Ovary (tissue), 9 donors: ENCODE data around the gene ATP6V1C2. TPM values are rescaled to one million over a fixed set of nuclear protein-coding genes. Genes with fewer than 3 reads are reported as not detected.

Experiments
- DNase-seq, 5 donors: peaks; one replicate each; pipeline ENCODE4 v3.0.0-alpha.2; 2019 to 2020
- H3K27ac ChIP-seq, 2 donors: fragments of 200-600 bp; one replicate each; pipeline versions ENCODE4 v1.5.1 to v1.8.0; 2019 to 2022
- H3K27me3 ChIP-seq: fragments of 200-600 bp; one replicate; pipeline ENCODE4 v1.8.0; 2022
- H3K36me3 ChIP-seq: fragments of 200-600 bp; sonication (generic); one replicate; pipeline ENCODE4 v1.5.1; 2019
- H3K4me1 ChIP-seq: one replicate; pipeline ENCODE4 v1.8.1; 2013; ENCODE audit warnings: mild to moderate bottlenecking, moderate library complexity; ENCODE audit not compliant: insufficient read depth
- H3K4me3 ChIP-seq: fragments of 200-600 bp; sonication (generic); one replicate; pipeline ENCODE4 v1.5.1; 2017
- H3K9me3 ChIP-seq, 2 donors: fragments of 200-600 bp in 1 of 2; sonication (generic) in 1 of 2; one replicate each; pipeline versions ENCODE4 v1.5.1 to v1.8.1; 2013 to 2019; ENCODE audit warnings: mild to moderate bottlenecking in 1 of 2, moderate library complexity in 1 of 2
- EP300 ChIP-seq: sonication (generic); formaldehyde crosslinking; IDR thresholded peaks from one replicate; pipeline ENCODE4 v1.6.1; 2017; ENCODE audit warnings: antibody characterized with exemption
- POLR2A ChIP-seq: fragments of 450-650 bp; IDR thresholded peaks from one replicate; pipeline ENCODE4 v1.6.1; 2017; ENCODE audit warnings: antibody characterized with exemption, mild to moderate bottlenecking, moderate library complexity
- whole genome bisulfite sequencing, 3 donors: extraction: QIAGEN DNeasy Blood & Tissue Kit in 1 of 3; methylation state at CpG; one replicate each; pipeline versions ENCODE4 v1.1.5 to v1.1.7; 2013 to 2017; 5-methylcytosine and 5-hydroxymethylcytosine counted together
- intact Hi-C, 4 donors: fragments of 100-400 bp; cut with DNase I; formaldehyde crosslinking; loops; one replicate each; pipeline versions ENCODE4 v1.11.0 to v1.15.1; 2022 to 2023
- polyA plus RNA-seq, 2 donors: library from polyadenylated mRNA; stranded (reverse); fragments of 200-250 nt in 1 of 2; fragments of 350-450 nt in 1 of 2; fragmentation: Illumina TruSeq in 1 of 2; extraction: RNeasy Lipid Tissue Mini Kit (QIAGEN cat#74804) in 1 of 2; gene quantifications; one replicate each; pipeline ENCODE4 v1.2.3, GENCODE V29; 2013 to 2014
- total RNA-seq, 7 donors: library from RNA; depleted of rRNA in 2 of 7; stranded (reverse); fragments of >200 nt in 2 of 7; fragmentation: NEBNext Ultra II Directional in 3 of 7; extraction: Animal tissue kit (Norgen Biotek cat#: 25700) in 3 of 7; gene quantifications; one replicate each; pipeline versions ENCODE4 v1.1.0 to v1.2.4, GENCODE V29; 2016 to 2023
- TF ChIP-seq, protein P1 (sequence below), 3 donors: fragments of 450-650 bp in 2 of 3; fragments of 200-600 bp in 1 of 3; IDR thresholded peaks; one replicate each; pipeline versions ENCODE4 v1.5.1 to v1.8.0; 2016 to 2022; ENCODE audit warnings: antibody characterized with exemption in 3 of 3, mild to moderate bottlenecking in 1 of 3
- donor health status: DM: no; HTN: no; CAD: no; lungs with moderate emphysema.
- donor health status: DM: no; HTN: no; CAD: no.
- donor health status: Bipolar disorder and iron deficiency.
- donor health status: DM: yes; HTN: yes; CAD: no.
- donor health status: DM: no; HTN: no; CAD: no.
- donor health status: DM: yes; HTN: yes; CAD: no.

The ATP6V1C2 gene
- total and polyA plus RNA-seq, 9 donors = 0.17 to 10.8 (median 0.60) TPM; not detected in 2

DNA sequence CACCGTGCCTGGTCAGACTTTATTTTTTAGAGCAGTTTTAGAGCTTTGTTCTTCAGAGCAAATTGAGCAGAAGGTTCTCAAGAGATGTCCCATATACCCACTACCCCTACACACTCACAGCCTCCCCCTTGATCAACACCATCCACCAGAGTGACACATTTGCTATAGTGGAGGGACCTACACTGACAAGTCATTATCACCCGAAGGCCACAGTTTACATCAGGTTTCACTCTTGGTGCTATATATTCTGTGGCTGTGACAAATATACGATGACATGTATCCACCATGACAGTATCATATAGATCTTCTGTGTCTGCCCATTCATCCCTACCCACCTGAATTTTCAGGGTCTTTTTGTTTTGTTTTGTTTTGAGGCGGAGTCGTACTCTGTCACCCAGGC lies 15.4 kb upstream of the ATP6V1C2 start:
- Histone ChIP-seq H3K4me3 (no peak overlapping the region), H3K9me3 (no peaks in the 10 kb centered on the region), H3K36me3 (no peaks in the 10 kb centered on the region), H3K27me3 (no peaks in the 10 kb centered on the region), H3K4me1 (no peaks in the 10 kb centered on the region), H3K27ac (no peak overlapping the region)
- TF ChIP-seq POLR2A = no peak
- TF ChIP-seq EP300 = no peak
- TF ChIP-seq, protein P1, sequence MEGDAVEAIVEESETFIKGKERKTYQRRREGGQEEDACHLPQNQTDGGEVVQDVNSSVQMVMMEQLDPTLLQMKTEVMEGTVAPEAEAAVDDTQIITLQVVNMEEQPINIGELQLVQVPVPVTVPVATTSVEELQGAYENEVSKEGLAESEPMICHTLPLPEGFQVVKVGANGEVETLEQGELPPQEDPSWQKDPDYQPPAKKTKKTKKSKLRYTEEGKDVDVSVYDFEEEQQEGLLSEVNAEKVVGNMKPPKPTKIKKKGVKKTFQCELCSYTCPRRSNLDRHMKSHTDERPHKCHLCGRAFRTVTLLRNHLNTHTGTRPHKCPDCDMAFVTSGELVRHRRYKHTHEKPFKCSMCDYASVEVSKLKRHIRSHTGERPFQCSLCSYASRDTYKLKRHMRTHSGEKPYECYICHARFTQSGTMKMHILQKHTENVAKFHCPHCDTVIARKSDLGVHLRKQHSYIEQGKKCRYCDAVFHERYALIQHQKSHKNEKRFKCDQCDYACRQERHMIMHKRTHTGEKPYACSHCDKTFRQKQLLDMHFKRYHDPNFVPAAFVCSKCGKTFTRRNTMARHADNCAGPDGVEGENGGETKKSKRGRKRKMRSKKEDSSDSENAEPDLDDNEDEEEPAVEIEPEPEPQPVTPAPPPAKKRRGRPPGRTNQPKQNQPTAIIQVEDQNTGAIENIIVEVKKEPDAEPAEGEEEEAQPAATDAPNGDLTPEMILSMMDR (IDR thresholded peaks at IDR 0.05) = no peak
- intact Hi-C loops = no loop called here
- DNase-seq = no peak
- 89 to 94% (median 91%) methylated on average over 5 of the region's 5 CpGs for WGBS, 3 donors

- Histone ChIP-seq H3K4me3 (no peak overlapping the region), H3K4me1 (peaks cover 1% of the 10 kb centered on the region), H3K27me3 (no peaks in the 10 kb centered on the region), H3K9me3 (no peaks in the 10 kb centered on the region), H3K27ac (no peak overlapping the region), H3K36me3 (no peaks in the 10 kb centered on the region)
- intact Hi-C loops = no loop called here
- no peak for DNase-seq
- WGBS, 3 donors = 17 to 30% (median 28%) methylated on average over 10 of the region's 10 CpGs
- no peak for TF ChIP-seq EP300
- no peak for TF ChIP-seq POLR2A
- TF ChIP-seq, protein P1 (IDR thresholded peaks at IDR 0.05) = no peak
Measured at GRCh38 chr2:10707831-10708230, 13.6 kb upstream of the ATP6V1C2 start.

GRCh38 chr2:10709290-10709939 lies 12.0 kb upstream of the ATP6V1C2 start:
- Histone ChIP-seq H3K27ac (no peak overlapping the region), H3K4me3 (no peak overlapping the region), H3K4me1 (peaks cover 1% of the 10 kb centered on the region), H3K27me3 (no peaks in the 10 kb centered on the region), H3K36me3 (no peaks in the 10 kb centered on the region), H3K9me3 (no peaks in the 10 kb centered on the region)
- 20 to 37% (median 36%) methylated on average over 7 of the region's 7 CpGs for WGBS, 3 donors
- TF ChIP-seq, protein P1 (IDR thresholded peaks at IDR 0.05) = no peak
- intact Hi-C loops = no loop called here
- no peak for DNase-seq

DNA sequence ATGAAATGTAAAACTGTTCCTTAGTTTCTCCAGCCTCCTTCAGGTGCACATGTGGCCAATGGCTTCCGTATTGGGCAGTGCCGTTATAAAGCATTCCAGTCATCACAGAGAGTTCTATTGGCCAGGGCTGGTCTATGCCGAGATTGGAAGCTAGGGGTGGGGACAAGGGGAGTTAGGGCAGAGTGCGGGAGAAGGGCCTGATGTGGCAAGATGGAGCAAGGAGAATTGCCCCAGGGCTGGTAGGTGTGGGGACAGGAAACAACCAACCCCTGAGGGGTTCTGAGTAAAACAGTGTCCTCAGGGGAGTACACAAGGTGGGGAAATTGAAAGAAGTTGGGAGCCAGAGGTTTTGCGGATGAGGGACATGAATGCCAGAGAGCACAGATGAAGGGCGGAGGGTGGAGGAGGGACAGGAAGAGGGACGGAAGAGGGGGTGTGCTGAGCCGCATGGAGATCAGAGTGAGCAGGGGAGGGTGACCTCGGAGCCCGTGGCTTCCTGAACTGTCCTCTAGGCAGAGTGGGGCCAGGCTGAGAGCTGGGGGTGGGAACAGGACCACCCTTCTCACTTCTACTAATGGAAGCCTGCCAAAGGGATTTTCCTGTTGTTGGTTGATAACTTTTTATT lies 9.1 kb upstream of the ATP6V1C2 start:
- H3K4me3 ChIP-seq = no peak overlapping the region
- H3K27me3 ChIP-seq = no peaks in the 10 kb centered on the region
- H3K4me1 ChIP-seq = peaks cover 1% of the 10 kb centered on the region
- DNase-seq = no peak
- H3K27ac ChIP-seq = no peak overlapping the region
- H3K9me3 ChIP-seq = no peaks in the 10 kb centered on the region
- intact Hi-C loops = no loop called here
- H3K36me3 ChIP-seq = no peaks in the 10 kb centered on the region
- TF ChIP-seq EP300 = no peak
- TF ChIP-seq, protein P1 (IDR thresholded peaks at IDR 0.05) = no peak
- TF ChIP-seq POLR2A = no peak
- WGBS, 3 donors = 27 to 32% (median 30%) methylated on average over 10 of the region's 10 CpGs
